H1 (cell line): ENCODE data around the gene CDH2. TPM values are rescaled to one million over a fixed set of nuclear protein-coding genes. Genes with fewer than 3 reads are reported as not detected.

Source experiments
- CTCF ChIA-PET: fragments of 300-600 bp; sonication (Branson Sonifier 250); formaldehyde crosslinking; loops from one replicate; lab custom pipeline; 2021; ENCODE audit not compliant: partially characterized antibody; lab: Charles Lee
- POLR2A ChIA-PET: fragments of 300-600 bp; sonication (Branson Sonifier 250); formaldehyde crosslinking; loops from one replicate; lab custom pipeline; 2021; ENCODE audit warnings: inconsistent platforms; ENCODE audit not compliant: partially characterized antibody; lab: Charles Lee
- DNase-seq, 2 experiments: peaks; one replicate each; pipeline versions ENCODE4 v3.0.0 to v3.0.0-alpha.2; 2010 to 2022; ENCODE audit warnings: low spot score in 2 of 2, low read depth in 1 of 2, mixed read lengths in 1 of 2
- FAIRE-seq: peaks from 2 replicates; lab custom pipeline; 2011; peaks lifted over from hg19 to GRCh38; lab: Jason Lieb, UNC
- H2AFZ ChIP-seq: 2 replicates; pipeline ENCODE4 v1.8.1; 2012; ENCODE audit warnings: low read length, inconsistent platforms
- H2AK5ac ChIP-seq: 2 replicates; pipeline ENCODE4 v1.6.1; 2013; ENCODE audit warnings: low read depth, low read length
- H2BK120ac ChIP-seq: replicated peaks from 2 replicates; pipeline ENCODE3; 2013; ENCODE audit warnings: low read depth, low read length, inconsistent platforms
- H2BK12ac ChIP-seq: 2 replicates; pipeline ENCODE4 v1.6.1; 2013; ENCODE audit warnings: low read depth, low read length
- H2BK15ac ChIP-seq: 2 replicates; pipeline ENCODE4 v1.6.1; 2013; ENCODE audit warnings: low read length
- H2BK20ac ChIP-seq: 2 replicates; pipeline ENCODE4 v1.6.1; 2013; ENCODE audit warnings: low read length
- H2BK5ac ChIP-seq: 2 replicates; pipeline ENCODE4 v1.6.1; 2013; ENCODE audit warnings: low read depth, low read length
- H3K14ac ChIP-seq: 2 replicates; pipeline ENCODE4 v1.6.1; 2013; ENCODE audit warnings: inconsistent platforms; ENCODE audit not compliant: insufficient read length
- H3K18ac ChIP-seq: 2 replicates; pipeline ENCODE4 v1.6.1; 2013; ENCODE audit warnings: low read length; ENCODE audit errors: extremely low read depth
- H3K23ac ChIP-seq: 2 replicates; pipeline ENCODE4 v1.6.1; 2013; ENCODE audit warnings: inconsistent platforms; ENCODE audit not compliant: insufficient read length
- H3K23me2 ChIP-seq: 2 replicates; pipeline ENCODE4 v1.6.1; 2013; ENCODE audit warnings: low read depth, low read length
- H3K27ac ChIP-seq: 2 replicates; pipeline ENCODE4 v1.6.1; 2011; ENCODE audit warnings: low read depth, low read length, inconsistent platforms
- H3K27me3 ChIP-seq, 4 experiments: replicated peaks in 1 of 4; 1 replicate in 1 of 4; 2 replicates in 3 of 4; pipeline versions ENCODE4 v1.6.1 to v1.8.1; 2011 to 2013; ENCODE audit warnings: low read length in 3 of 4, mild to moderate bottlenecking in 3 of 4, inconsistent platforms in 2 of 4, mixed read lengths in 2 of 4, moderate library complexity in 1 of 4; ENCODE audit not compliant: control insufficient read depth in 3 of 4, insufficient read depth in 3 of 4; ENCODE audit errors: extremely low read depth in 1 of 4
- H3K36me3 ChIP-seq, 4 experiments: 2 replicates each; pipeline versions ENCODE4 v1.6.1 to v1.8.1; 2011 to 2013; ENCODE audit warnings: mild to moderate bottlenecking in 4 of 4, low read length in 3 of 4, moderate library complexity in 2 of 4, control low read depth in 1 of 4, inconsistent platforms in 1 of 4; ENCODE audit not compliant: insufficient read depth in 4 of 4, control insufficient read depth in 2 of 4
- H3K4ac ChIP-seq: replicated peaks from 2 replicates; pipeline ENCODE3; 2013; ENCODE audit warnings: low read length, low read depth, mixed read lengths, inconsistent platforms; ENCODE audit not compliant: insufficient read length
- H3K4me1 ChIP-seq, 4 experiments: replicated peaks in 1 of 4; 1 replicate in 1 of 4; 2 replicates in 3 of 4; pipeline versions ENCODE4 v1.6.1 to v1.8.1; 2011 to 2013; ENCODE audit warnings: low read length in 3 of 4, inconsistent platforms in 2 of 4, mixed read lengths in 1 of 4; ENCODE audit not compliant: insufficient read depth in 4 of 4, control insufficient read depth in 3 of 4
- H3K4me2 ChIP-seq, 2 experiments: 2 replicates each; pipeline versions ENCODE4 v1.6.1 to v1.8.1; 2011 to 2013; ENCODE audit warnings: low read depth in 2 of 2, low read length in 2 of 2, control low read depth in 1 of 2, inconsistent platforms in 1 of 2, mild to moderate bottlenecking in 1 of 2; ENCODE audit not compliant: insufficient read depth in 1 of 2
- H3K4me3 ChIP-seq, 4 experiments: fragments of 200-600, 300-600 bp in 1 of 4; sonication (generic), shearing (Covaris generic), sonication (Bioruptor Twin) in 1 of 4; 2 replicates each; pipeline versions ENCODE4 v1.5.1 to v1.8.1; 2011 to 2016; ENCODE audit warnings: low read length in 4 of 4, low read depth in 3 of 4, control low read depth in 2 of 4, inconsistent platforms in 2 of 4, mild to moderate bottlenecking in 2 of 4, mixed read lengths in 1 of 4, moderate library complexity in 1 of 4; ENCODE audit not compliant: insufficient read depth in 2 of 4; ENCODE audit errors: extremely low read depth in 1 of 4
- H3K56ac ChIP-seq: replicated peaks from 2 replicates; pipeline ENCODE3; 2013; ENCODE audit warnings: low read depth, mild to moderate bottlenecking, mixed read lengths, low read length, inconsistent platforms; ENCODE audit not compliant: insufficient read length
- H3K79me1 ChIP-seq: 2 replicates; pipeline ENCODE4 v1.6.1; 2013; ENCODE audit warnings: low read depth, low read length, control low read depth
- H3K79me2 ChIP-seq, 2 experiments: 2 replicates each; pipeline versions ENCODE4 v1.6.1 to v1.8.1; 2012 to 2013; ENCODE audit warnings: low read length in 2 of 2, mild to moderate bottlenecking in 2 of 2, inconsistent platforms in 1 of 2; ENCODE audit not compliant: insufficient read depth in 2 of 2, control insufficient read depth in 1 of 2
- H3K9ac ChIP-seq, 4 experiments: replicated peaks in 1 of 4; 1 replicate in 1 of 4; 2 replicates in 3 of 4; pipeline versions ENCODE4 v1.6.1 to v1.8.1; 2011 to 2013; ENCODE audit warnings: low read depth in 3 of 4, low read length in 3 of 4, control low read depth in 2 of 4, mild to moderate bottlenecking in 2 of 4, moderate library complexity in 2 of 4, inconsistent platforms in 1 of 4; ENCODE audit errors: extremely low read depth in 1 of 4
- H3K9me3 ChIP-seq, 2 experiments: 2 replicates each; pipeline versions ENCODE4 v1.6.1 to v1.8.1; 2012 to 2013; ENCODE audit warnings: mild to moderate bottlenecking in 2 of 2, moderate library complexity in 2 of 2, control low read depth in 1 of 2, inconsistent platforms in 1 of 2, low read depth in 1 of 2, low read length in 1 of 2, mixed read lengths in 1 of 2; ENCODE audit not compliant: insufficient read depth in 2 of 2
- H4K20me1 ChIP-seq, 2 experiments: replicated peaks in 1 of 2; 2 replicates each; pipeline versions ENCODE3 to v1.8.1; 2011 to 2013; ENCODE audit warnings: inconsistent platforms in 2 of 2, low read length in 2 of 2, mild to moderate bottlenecking in 1 of 2; ENCODE audit not compliant: insufficient read depth in 2 of 2, control insufficient read depth in 1 of 2
- H4K5ac ChIP-seq: 2 replicates; pipeline ENCODE4 v1.6.1; 2013; ENCODE audit warnings: low read length, low read depth, mixed read lengths, inconsistent platforms; ENCODE audit not compliant: insufficient read length
- H4K8ac ChIP-seq: 2 replicates; pipeline ENCODE4 v1.8.0; 2013; ENCODE audit warnings: mild to moderate bottlenecking, moderate library complexity, low read length, inconsistent platforms; ENCODE audit not compliant: insufficient read depth; ENCODE audit errors: extremely low read depth
- H4K91ac ChIP-seq: replicated peaks from 2 replicates; pipeline ENCODE3; 2013; ENCODE audit warnings: low read length, mixed read lengths, inconsistent platforms; ENCODE audit not compliant: insufficient read length
- BCL11A ChIP-seq, 2 experiments: IDR thresholded peaks; one replicate each; pipeline ENCODE4 v1.6.1; 2011; ENCODE audit warnings: low read depth in 2 of 2, low read length in 2 of 2, mild to moderate bottlenecking in 2 of 2
- CTBP2 ChIP-seq: IDR thresholded peaks from 2 replicates; pipeline ENCODE4 v1.7.0; 2011; ENCODE audit warnings: borderline replicate concordance, mild to moderate bottlenecking, moderate library complexity, mixed read lengths, low read length; ENCODE audit not compliant: insufficient read depth, insufficient read length
- EZH2 ChIP-seq: fragments of 200-600 bp; sonication (generic); IDR thresholded peaks from 2 replicates; pipeline ENCODE4 v1.7.1; 2012; ENCODE audit warnings: low read depth, mild to moderate bottlenecking, moderate library complexity, low read length, inconsistent platforms; ENCODE audit not compliant: severe bottlenecking
- HDAC2 ChIP-seq, 2 experiments: fragments of 300-600 bp in 1 of 2; sonication (generic) in 1 of 2; IDR thresholded peaks; 2 replicates each; pipeline ENCODE4 v1.6.1; 2011 to 2012; ENCODE audit warnings: low read depth in 2 of 2, low read length in 2 of 2, mild to moderate bottlenecking in 2 of 2, moderate library complexity in 2 of 2, borderline replicate concordance in 1 of 2, inconsistent platforms in 1 of 2
- KDM1A ChIP-seq: fragments of 200-600, 300-600 bp; sonication (generic); IDR thresholded peaks from 2 replicates; pipeline ENCODE4 v1.7.1; 2016; ENCODE audit warnings: mild to moderate bottlenecking, low read length, borderline replicate concordance
- KDM4A ChIP-seq: IDR thresholded peaks from one replicate; pipeline ENCODE4 v1.7.1; 2012; ENCODE audit warnings: low read depth, mild to moderate bottlenecking, moderate library complexity, low read length, inconsistent platforms; ENCODE audit not compliant: severe bottlenecking
- SP4 ChIP-seq: IDR thresholded peaks from 2 replicates; pipeline ENCODE4 v1.6.1; 2012; ENCODE audit warnings: low read length, inconsistent platforms
- YY1 ChIP-seq: IDR thresholded peaks from 2 replicates; pipeline ENCODE4 v1.6.1; 2011; ENCODE audit warnings: low read depth, mild to moderate bottlenecking, low read length
- WGBS, 2 experiments: shearing (Covaris generic) in 1 of 2; methylation state at CpG; one replicate each; pipeline versions ENCODE4 v1.1.6 to v1.1.7; 2013 to 2015; ENCODE audit warnings: low lambda C conversion rate in 2 of 2, mixed read lengths in 2 of 2, inconsistent platforms in 1 of 2, low coverage in 1 of 2, missing lambda C conversion rate in 1 of 2; ENCODE audit not compliant: insufficient replicate concordance in 2 of 2, insufficient coverage in 1 of 2, insufficient read length in 1 of 2; ENCODE audit errors: extremely low coverage in 1 of 2, missing lambda C conversion rate in 1 of 2; 5-methylcytosine and 5-hydroxymethylcytosine counted together
- polyA plus RNA-seq, 7 experiments: library from polyadenylated mRNA; depleted of rRNA in 3 of 7; stranded (reverse) in 5 of 7; unstranded in 2 of 7; fragments of >200 nt in 5 of 7; fragments of 200-250 nt in 2 of 7; gene quantifications; 1 replicate in 5 of 7; 2 replicates in 1 of 7; 4 replicates in 1 of 7; pipeline versions ENCODE4 v1.2.1 to v1.2.3, GENCODE V29; 2011 to 2013; ENCODE audit warnings: missing spikeins in 2 of 7, mixed read lengths in 2 of 7
- total RNA-seq: library from RNA; stranded (reverse); fragmentation: NEBNext Ultra II Directional; extraction: Animal tissue kit (Norgen Biotek cat#: 25700); gene quantifications from 2 replicates; pipeline ENCODE4 v1.2.1, GENCODE V29; 2021

CDH2 gene
- total and polyA plus RNA-seq, 2 of the 8 experiments (the other 6 are each of a cell fraction or from before 2014, with no cell fraction given) = 15.0 to 56.5 TPM

GRCh38 chr18:28143725-28144124 is 33.2 kb downstream of the CDH2 start:
- Histone ChIP-seq H2BK15ac (no peak overlapping the region), H3K9ac (no peak overlapping the region), H2BK20ac (no peak overlapping the region), H3K14ac (no peak overlapping the region), H3K27me3 (no peaks in the 10 kb centered on the region), H4K8ac (no peak overlapping the region), H3K27ac (no peak overlapping the region), H4K20me1 (peaks cover 0 to 1% of the 10 kb centered on the region in 2 experiments), H3K4ac (no peak overlapping the region), H3K4me1 (no peaks in the 10 kb centered on the region), H4K5ac (no peak overlapping the region), H3K18ac (no peak overlapping the region), H3K79me1 (no peaks in the 10 kb centered on the region), H3K9me3 (no peaks in the 10 kb centered on the region), H3K4me3 (no peak overlapping the region), H2AFZ (no peak overlapping the region), H3K23ac (no peak overlapping the region), H3K23me2 (no peaks in the 10 kb centered on the region; the same call in 1 of the 2 replicates), H4K91ac (no peak overlapping the region), H2BK12ac (no peak overlapping the region), H2AK5ac (no peak overlapping the region), H3K56ac (no peak overlapping the region), H3K79me2 (no peaks in the 10 kb centered on the region), H3K36me3 (no peaks in the 10 kb centered on the region; a peak in 1 of 8 replicates), H2BK120ac (no peak overlapping the region), H3K4me2 (no peak overlapping the region), H2BK5ac (no peak overlapping the region)
- ChIA-PET POLR2A (no interaction called here), CTCF (interaction anchor here (0.8 kb wide), 1 partner anchor 9 kb away, joined by 4 read pairs; no protein-coding TSS in a partner anchor)
- WGBS, 2 experiments = 100% methylated on average over 2 of the region's 2 CpGs; no CpG with 5 or more reads in 1 of the 2 experiments
- no peak for DNase-seq
- FAIRE-seq = no peak
- TF ChIP-seq HDAC2 (IDR thresholded peaks at IDR 0.05; ENCODE audit: borderline replicate concordance in 1 of 2, low read depth in 2 of 2, low read length in 2 of 2) (no peak), CTBP2 (no peak), KDM1A (no peak), SP4 (no peak), EZH2 (no peak), BCL11A (IDR thresholded peaks at IDR 0.05; ENCODE audit: low read depth in 2 of 2, low read length in 2 of 2) (no peak), YY1 (no peak), KDM4A (no peak)
